ENCODE measurements around the gene TIAM1.

- TF ChIP-seq, protein P1, sequence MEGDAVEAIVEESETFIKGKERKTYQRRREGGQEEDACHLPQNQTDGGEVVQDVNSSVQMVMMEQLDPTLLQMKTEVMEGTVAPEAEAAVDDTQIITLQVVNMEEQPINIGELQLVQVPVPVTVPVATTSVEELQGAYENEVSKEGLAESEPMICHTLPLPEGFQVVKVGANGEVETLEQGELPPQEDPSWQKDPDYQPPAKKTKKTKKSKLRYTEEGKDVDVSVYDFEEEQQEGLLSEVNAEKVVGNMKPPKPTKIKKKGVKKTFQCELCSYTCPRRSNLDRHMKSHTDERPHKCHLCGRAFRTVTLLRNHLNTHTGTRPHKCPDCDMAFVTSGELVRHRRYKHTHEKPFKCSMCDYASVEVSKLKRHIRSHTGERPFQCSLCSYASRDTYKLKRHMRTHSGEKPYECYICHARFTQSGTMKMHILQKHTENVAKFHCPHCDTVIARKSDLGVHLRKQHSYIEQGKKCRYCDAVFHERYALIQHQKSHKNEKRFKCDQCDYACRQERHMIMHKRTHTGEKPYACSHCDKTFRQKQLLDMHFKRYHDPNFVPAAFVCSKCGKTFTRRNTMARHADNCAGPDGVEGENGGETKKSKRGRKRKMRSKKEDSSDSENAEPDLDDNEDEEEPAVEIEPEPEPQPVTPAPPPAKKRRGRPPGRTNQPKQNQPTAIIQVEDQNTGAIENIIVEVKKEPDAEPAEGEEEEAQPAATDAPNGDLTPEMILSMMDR (IDR thresholded peaks at IDR 0.05): peak in 2 of 6 experiments; percentile 27 to 34
- no peak for TF ChIP-seq POLR2A (IDR thresholded peaks at IDR 0.05)
These were observed 3.5 kb upstream of the TIAM1 start for GRCh38 chr21:31347435-31348032.
